ENCODE data around the gene AFG1L.

- TF ChIP-seq POLR2A (IDR thresholded peaks at IDR 0.05; ENCODE audit: low read depth, low read length) (no peak), TAF1 (IDR thresholded peaks at IDR 0.05; ENCODE audit: borderline replicate concordance, low read depth, low read length) (no peak), POLR2AphosphoS5 (IDR thresholded peaks at IDR 0.05; ENCODE audit: low read depth, low read length) (no peak)
Measured at GRCh38 chr6:108309844-108310243, 15.0 kb downstream of the AFG1L start.
